Fibroblast of pulmonary artery (primary cell): ENCODE data around the gene CRYBB3.
"Not testable (repeated sequence)": the region's sequence is repeated elsewhere in the genome, so short reads cannot be mapped to it uniquely, and the experiment has no call there.

ENCODE experiments used
- DNase-seq: peaks from one replicate; pipeline ENCODE4 v3.0.0-alpha.2; 2010; ENCODE audit warnings: low read depth
- H3K4me3 ChIP-seq: replicated peaks from 2 replicates; pipeline ENCODE4 v1.5.1; 2011; ENCODE audit warnings: low read depth, mild to moderate bottlenecking, control low read depth, low read length, moderate library complexity
- TF ChIP-seq, protein P1 (sequence below): IDR thresholded peaks from 2 replicates; pipeline ENCODE4 v1.5.1; 2011; ENCODE audit warnings: mild to moderate bottlenecking, control low read depth, low read length, inconsistent platforms; ENCODE audit errors: missing control alignments

CRYBB3 gene

DNA sequence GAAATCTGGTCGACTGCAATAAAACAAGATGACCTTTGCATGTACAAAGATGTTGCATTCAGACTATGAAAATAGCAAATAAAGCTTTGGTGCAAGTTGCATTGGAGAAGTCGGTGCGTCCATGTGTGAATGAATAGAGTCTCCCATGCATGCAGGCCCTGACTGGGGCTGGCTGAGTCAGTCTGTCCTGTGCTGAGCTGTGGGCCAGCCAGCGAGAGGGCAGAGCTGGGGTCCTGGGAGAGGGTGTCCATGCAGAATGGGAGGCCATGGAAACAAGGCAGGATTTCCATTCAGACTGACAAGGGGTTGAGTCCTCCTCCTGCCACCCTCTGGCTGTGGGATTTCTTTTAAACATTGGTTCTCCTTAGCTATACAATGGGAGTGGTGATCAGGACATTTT is 2.3 kb upstream of the CRYBB3 start:
- TF ChIP-seq, protein P1, sequence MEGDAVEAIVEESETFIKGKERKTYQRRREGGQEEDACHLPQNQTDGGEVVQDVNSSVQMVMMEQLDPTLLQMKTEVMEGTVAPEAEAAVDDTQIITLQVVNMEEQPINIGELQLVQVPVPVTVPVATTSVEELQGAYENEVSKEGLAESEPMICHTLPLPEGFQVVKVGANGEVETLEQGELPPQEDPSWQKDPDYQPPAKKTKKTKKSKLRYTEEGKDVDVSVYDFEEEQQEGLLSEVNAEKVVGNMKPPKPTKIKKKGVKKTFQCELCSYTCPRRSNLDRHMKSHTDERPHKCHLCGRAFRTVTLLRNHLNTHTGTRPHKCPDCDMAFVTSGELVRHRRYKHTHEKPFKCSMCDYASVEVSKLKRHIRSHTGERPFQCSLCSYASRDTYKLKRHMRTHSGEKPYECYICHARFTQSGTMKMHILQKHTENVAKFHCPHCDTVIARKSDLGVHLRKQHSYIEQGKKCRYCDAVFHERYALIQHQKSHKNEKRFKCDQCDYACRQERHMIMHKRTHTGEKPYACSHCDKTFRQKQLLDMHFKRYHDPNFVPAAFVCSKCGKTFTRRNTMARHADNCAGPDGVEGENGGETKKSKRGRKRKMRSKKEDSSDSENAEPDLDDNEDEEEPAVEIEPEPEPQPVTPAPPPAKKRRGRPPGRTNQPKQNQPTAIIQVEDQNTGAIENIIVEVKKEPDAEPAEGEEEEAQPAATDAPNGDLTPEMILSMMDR: no peak
- no peak for DNase-seq
- H3K4me3 ChIP-seq: no peak overlapping the region

DNA sequence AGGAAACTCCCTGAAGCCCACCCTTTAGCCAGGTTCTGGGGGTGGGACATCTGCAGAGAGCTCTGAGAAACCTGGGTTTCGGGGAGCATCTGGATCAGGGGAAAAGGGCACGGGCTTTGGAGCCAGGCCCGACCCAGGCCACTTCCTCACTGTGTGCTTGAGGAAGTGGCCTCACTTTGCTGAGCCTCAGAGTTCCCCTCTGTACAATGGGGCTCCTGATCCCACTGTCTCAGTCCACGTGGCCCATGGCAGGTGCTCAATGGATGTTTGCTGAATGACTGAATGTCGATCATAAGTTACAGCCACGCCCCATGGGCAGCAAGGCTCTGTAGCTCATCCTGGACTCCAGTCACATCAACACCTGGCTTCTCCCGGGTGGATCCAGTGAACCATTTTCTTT is 1.3 kb downstream of the CRYBB3 start:
- no peak overlapping the region for H3K4me3 ChIP-seq
- no peak for DNase-seq
- TF ChIP-seq, protein P1: no peak

DNA sequence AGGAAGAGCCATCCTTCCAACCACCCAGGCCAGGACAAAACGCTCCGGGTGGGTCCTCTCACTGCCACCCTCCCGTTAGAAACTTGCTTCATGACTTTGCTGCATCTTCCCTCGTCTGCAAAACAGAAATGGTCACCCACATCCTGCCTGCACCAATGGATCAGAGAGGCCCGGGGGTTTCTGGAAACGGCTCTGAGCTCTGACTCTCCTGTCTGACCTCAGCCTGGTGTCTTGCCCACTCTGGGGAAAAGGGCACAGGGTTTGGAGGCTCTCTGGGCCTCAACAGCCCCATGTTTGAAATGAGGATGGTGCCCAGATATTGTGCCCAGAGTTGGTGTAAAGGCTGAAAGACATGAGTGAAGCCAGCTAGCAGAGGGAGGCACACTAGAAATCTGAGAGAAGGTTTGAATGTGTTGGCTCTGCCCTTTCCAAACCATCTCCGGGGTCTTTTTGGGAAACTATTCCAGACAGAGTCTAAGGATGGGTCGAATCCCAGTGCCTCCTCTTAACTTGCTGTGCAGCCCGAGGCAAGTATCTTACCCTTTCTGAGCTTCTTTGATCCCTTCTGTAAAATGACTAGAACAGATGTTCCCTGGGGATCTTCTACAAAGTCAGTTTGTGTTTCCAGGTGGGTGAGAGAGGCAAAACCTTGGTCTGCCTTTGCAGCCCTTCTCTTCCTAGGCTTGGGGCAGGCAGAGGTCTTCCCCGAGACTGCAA is 2.1 kb downstream of the CRYBB3 start:
- DNase-seq: no peak

DNA sequence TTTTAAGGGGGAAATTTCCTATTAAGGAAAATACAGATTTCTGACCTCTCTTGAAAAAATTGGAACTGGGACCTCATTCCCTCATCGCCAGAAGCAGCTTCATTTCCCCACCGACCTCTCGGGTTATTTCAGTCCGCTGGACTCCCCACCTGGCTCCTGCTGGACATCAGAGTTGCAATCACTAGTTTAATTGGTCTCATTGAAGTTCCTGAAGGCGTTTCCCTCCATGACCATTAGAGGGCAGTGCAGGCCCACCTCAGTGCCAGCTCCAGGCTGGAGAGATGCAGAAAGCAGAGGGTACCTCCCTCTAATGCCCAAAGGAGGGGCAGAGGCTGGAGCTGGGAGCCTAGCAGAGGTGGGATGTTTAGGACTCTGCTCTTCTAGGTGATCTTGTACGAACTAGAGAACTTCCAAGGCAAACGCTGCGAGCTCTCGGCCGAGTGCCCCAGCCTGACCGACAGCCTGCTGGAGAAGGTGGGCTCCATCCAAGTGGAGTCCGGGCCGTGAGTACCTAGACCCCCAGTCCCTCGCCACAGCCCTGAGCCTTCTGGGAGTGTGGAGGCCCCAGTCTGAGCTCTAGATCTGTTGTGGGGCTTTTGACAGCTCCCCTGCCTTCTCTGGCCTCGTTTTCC is 2.7 kb downstream of the CRYBB3 start:
- DNase-seq: peak; percentile 66
- TF ChIP-seq, protein P1: peak; percentile 97
- H3K4me3 ChIP-seq: no peak overlapping the region

More for the DNA sequence above, 2.1 kb downstream of the CRYBB3 start:
- TF ChIP-seq, protein P1: no peak
- H3K4me3 ChIP-seq: no peak overlapping the region

DNA sequence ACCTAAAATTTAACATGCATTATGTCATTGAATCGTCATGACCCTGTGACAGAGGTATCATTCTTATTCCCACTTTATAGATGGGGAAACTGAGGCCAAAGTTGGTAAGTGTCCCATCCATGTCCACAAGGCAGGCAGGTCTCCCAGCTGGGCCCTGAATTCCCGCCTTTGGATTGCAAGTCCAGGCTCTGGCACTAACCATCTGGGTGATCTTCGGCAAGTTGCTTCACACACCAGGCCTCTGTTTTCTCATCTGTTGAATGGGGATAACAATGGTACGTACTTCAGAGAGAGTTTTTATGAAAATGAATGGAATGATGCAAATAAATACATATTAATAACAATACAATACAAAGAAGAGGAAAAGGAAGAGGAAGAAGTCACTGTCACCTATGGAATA is 3.4 kb downstream of the CRYBB3 start:
- TF ChIP-seq, protein P1: no peak
- no peak overlapping the region for H3K4me3 ChIP-seq
- no peak for DNase-seq

DNA sequence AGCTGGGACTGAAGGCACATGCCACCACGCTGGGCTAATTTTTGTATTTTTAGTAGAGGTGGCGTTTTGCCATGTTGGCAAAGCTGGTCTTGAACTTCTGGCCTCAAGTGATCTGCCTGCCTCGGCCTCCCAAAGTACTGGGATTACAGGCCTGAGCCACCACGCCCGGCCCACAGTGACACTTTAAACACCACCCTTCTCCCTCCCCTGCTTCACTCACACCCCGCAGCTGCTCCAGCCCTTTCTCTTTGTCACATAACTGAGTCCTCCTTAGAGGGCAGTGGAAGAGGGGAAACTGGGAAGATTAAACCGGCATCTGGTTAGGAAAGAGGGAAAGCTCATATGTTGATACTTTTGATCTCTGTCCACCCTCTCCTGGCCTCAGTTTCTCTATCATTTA is 4.9 kb downstream of the CRYBB3 start:
- DNase-seq, H3K4me3 ChIP-seq: not testable (repeated sequence)

DNA sequence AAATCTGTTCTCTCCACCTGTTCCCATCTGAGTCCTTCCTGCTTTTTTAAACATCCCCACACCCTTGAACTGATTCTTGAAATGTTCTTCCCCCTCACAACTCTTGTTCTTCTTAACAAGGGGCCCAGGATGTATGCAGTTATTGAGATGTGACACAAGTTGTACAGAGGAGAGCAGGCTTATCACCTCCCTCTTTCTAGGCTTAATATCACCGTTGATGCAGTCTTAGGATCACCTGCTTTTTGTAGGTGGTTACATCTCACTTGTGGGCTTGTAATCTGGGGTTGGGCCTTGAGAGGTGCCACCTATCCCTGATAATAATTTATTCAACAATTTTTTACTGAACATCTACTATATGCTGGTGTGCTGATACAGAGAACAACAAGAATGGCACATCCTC is 6.2 kb downstream of the CRYBB3 start:
- TF ChIP-seq, protein P1: no peak
- no peak overlapping the region for H3K4me3 ChIP-seq
- no peak for DNase-seq
